ENCODE measurements around the gene VNN1.

GRCh38 chr6:132690678-132691077 is 23.2 kb downstream of the VNN1 start:
- TF ChIP-seq POLR2A (IDR thresholded peaks at IDR 0.05), result no peak
- TF ChIP-seq, protein P1, sequence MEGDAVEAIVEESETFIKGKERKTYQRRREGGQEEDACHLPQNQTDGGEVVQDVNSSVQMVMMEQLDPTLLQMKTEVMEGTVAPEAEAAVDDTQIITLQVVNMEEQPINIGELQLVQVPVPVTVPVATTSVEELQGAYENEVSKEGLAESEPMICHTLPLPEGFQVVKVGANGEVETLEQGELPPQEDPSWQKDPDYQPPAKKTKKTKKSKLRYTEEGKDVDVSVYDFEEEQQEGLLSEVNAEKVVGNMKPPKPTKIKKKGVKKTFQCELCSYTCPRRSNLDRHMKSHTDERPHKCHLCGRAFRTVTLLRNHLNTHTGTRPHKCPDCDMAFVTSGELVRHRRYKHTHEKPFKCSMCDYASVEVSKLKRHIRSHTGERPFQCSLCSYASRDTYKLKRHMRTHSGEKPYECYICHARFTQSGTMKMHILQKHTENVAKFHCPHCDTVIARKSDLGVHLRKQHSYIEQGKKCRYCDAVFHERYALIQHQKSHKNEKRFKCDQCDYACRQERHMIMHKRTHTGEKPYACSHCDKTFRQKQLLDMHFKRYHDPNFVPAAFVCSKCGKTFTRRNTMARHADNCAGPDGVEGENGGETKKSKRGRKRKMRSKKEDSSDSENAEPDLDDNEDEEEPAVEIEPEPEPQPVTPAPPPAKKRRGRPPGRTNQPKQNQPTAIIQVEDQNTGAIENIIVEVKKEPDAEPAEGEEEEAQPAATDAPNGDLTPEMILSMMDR (IDR thresholded peaks at IDR 0.05), result no peak

Measured in thyroid gland (tissue), 4 donors.